ENCODE data around the gene RNF44. TPM values are rescaled to one million over a fixed set of nuclear protein-coding genes. Genes with fewer than 3 reads are reported as not detected.

The RNF44 gene
- total RNA-seq, 1 experiment from 2014 or later: 84.2 TPM

GRCh38 chr5:176486189-176486757 lies 50.9 kb downstream of the RNF44 start:
- TF ChIP-seq CTCF (IDR thresholded peaks at IDR 0.05; ENCODE audit: insufficient read depth in 1 of 2, low read depth in 1 of 2, low read length in 1 of 2, severe bottlenecking in 1 of 2, unreplicated experiment in 1 of 2): no peak
- no peak overlapping the region for H3K4me3 ChIP-seq (ENCODE audit: low read depth, low read length)
- no peaks in the 10 kb centered on the region for H3K9me3 Mint-ChIP-seq (ENCODE audit: unreplicated experiment)
- POLR2A ChIA-PET: no interaction called here
- H3K4me3 Mint-ChIP-seq (ENCODE audit: unreplicated experiment): no peak overlapping the region
- BruUV-seq (replicated peaks): no TSS peak
- 0 out of 2 replicates have a peak, but pooled peaks cover 6% of the 10 kb centered on the region for H3K4me1 ChIP-seq
- peaks cover 56% of the 10 kb centered on the region for H3K36me3 Mint-ChIP-seq (ENCODE audit: insufficient read depth, unreplicated experiment)
- DNase-seq: peak in 1 of 2 experiments; percentile 8
- CTCF ChIA-PET: interaction anchor here (1.3 kb wide), 1 partner anchor 39 kb away, joined by 6 read pairs; no protein-coding TSS in a partner anchor
- H3K36me3 ChIP-seq (ENCODE audit: control insufficient read depth, insufficient read depth, low read length): peaks cover 4% of the 10 kb centered on the region
- intact Hi-C loops (cut with micrococcal nuclease; ENCODE audit: unreplicated experiment): loop anchor here (10.0 kb wide), 1 partner anchor 71 kb away; the partner anchor contains the start of gene CLTB
- no peak overlapping the region for H3K27ac Mint-ChIP-seq (ENCODE audit: unreplicated experiment)
- H3K4me1 Mint-ChIP-seq (ENCODE audit: low read depth, unreplicated experiment): no peaks in the 10 kb centered on the region
- H3K27me3 ChIP-seq (replicated peaks; ENCODE audit: control insufficient read depth, insufficient read depth, low read length): no peaks in the 10 kb centered on the region
- H3K27me3 Mint-ChIP-seq (ENCODE audit: insufficient read depth, unreplicated experiment): no peaks in the 10 kb centered on the region
- H3K9me3 ChIP-seq: no peaks in the 10 kb centered on the region

- no peak overlapping the region for H3K4me3 ChIP-seq (ENCODE audit: low read depth, low read length)
- H3K36me3 ChIP-seq (ENCODE audit: control insufficient read depth, insufficient read depth, low read length): peaks cover 4% of the 10 kb centered on the region
- intact Hi-C loops (cut with micrococcal nuclease; ENCODE audit: unreplicated experiment): loop anchor here (10.0 kb wide), 1 partner anchor 70 kb away; the partner anchor contains the start of gene CLTB
- ChIA-PET POLR2A (no interaction called here), CTCF (no interaction called here)
- TF ChIP-seq CTCF (IDR thresholded peaks at IDR 0.05; ENCODE audit: insufficient read depth in 1 of 2, low read depth in 1 of 2, low read length in 1 of 2, severe bottlenecking in 1 of 2, unreplicated experiment in 1 of 2): no peak
- no peaks in the 10 kb centered on the region for H3K27me3 ChIP-seq (replicated peaks; ENCODE audit: control insufficient read depth, insufficient read depth, low read length)
- Mint-ChIP-seq H3K27ac (ENCODE audit: unreplicated experiment) (no peak overlapping the region), H3K36me3 (ENCODE audit: insufficient read depth, unreplicated experiment) (peaks cover 46% of the 10 kb centered on the region), H3K4me3 (ENCODE audit: unreplicated experiment) (no peak overlapping the region), H3K27me3 (ENCODE audit: insufficient read depth, unreplicated experiment) (no peaks in the 10 kb centered on the region), H3K4me1 (ENCODE audit: low read depth, unreplicated experiment) (no peaks in the 10 kb centered on the region), H3K9me3 (ENCODE audit: unreplicated experiment) (no peaks in the 10 kb centered on the region)
- DNase-seq: no peak
- H3K9me3 ChIP-seq: no peaks in the 10 kb centered on the region
- no TSS peak for BruUV-seq (replicated peaks)
- H3K4me1 ChIP-seq: no peaks in the 10 kb centered on the region
Observed at GRCh38 chr5:176485176-176485575, 52.0 kb downstream of the RNF44 start.

GRCh38 chr5:176481711-176482110 lies 55.5 kb downstream of the RNF44 start:
- no peaks in the 10 kb centered on the region for H3K4me1 ChIP-seq
- BruUV-seq (replicated peaks): no TSS peak
- Mint-ChIP-seq H3K27ac (ENCODE audit: unreplicated experiment) (no peak overlapping the region), H3K27me3 (ENCODE audit: insufficient read depth, unreplicated experiment) (no peaks in the 10 kb centered on the region), H3K36me3 (ENCODE audit: insufficient read depth, unreplicated experiment) (peaks cover 34% of the 10 kb centered on the region), H3K4me1 (ENCODE audit: low read depth, unreplicated experiment) (no peaks in the 10 kb centered on the region), H3K9me3 (ENCODE audit: unreplicated experiment) (no peaks in the 10 kb centered on the region), H3K4me3 (ENCODE audit: unreplicated experiment) (no peak overlapping the region)
- ChIA-PET CTCF (no interaction called here), POLR2A (interaction anchor here (0.7 kb wide), 1 partner anchor 58 kb away, joined by 5 read pairs; no protein-coding TSS in a partner anchor)
- no peak for TF ChIP-seq CTCF (IDR thresholded peaks at IDR 0.05; ENCODE audit: insufficient read depth in 1 of 2, low read depth in 1 of 2, low read length in 1 of 2, severe bottlenecking in 1 of 2, unreplicated experiment in 1 of 2)
- H3K9me3 ChIP-seq: no peaks in the 10 kb centered on the region
- H3K27me3 ChIP-seq (replicated peaks; ENCODE audit: control insufficient read depth, insufficient read depth, low read length): no peaks in the 10 kb centered on the region
- no peak overlapping the region for H3K4me3 ChIP-seq (ENCODE audit: low read depth, low read length)
- DNase-seq: no peak
- intact Hi-C loops (cut with micrococcal nuclease; ENCODE audit: unreplicated experiment): loop anchor here (10.0 kb wide), 1 partner anchor 67 kb away; the partner anchor contains the start of gene CLTB
- H3K36me3 ChIP-seq (ENCODE audit: control insufficient read depth, insufficient read depth, low read length): peaks cover 1% of the 10 kb centered on the region

Other genes starting within 250 kb of the RNF44 start
- gene KIAA1191, start 175.6 kb downstream of the RNF44 start, total RNA-seq (2022): 119 and 123 TPM in 2 replicates
- gene ARL10, start 171.9 kb downstream of the RNF44 start, total RNA-seq (2022): 2.1 and 2.3 TPM in 2 replicates
- 48.0 and 56.4 TPM in 2 replicates for gene NOP16, start 148.8 kb downstream of the RNF44 start, total RNA-seq (2022)
- 110 and 118 TPM in 2 replicates for gene HIGD2A, start 148.7 kb downstream of the RNF44 start, total RNA-seq (2022)
- gene CLTB, start 120.9 kb downstream of the RNF44 start, total RNA-seq (2022): 78.9 and 80.0 TPM in 2 replicates
- 55.5 and 57.9 TPM in 2 replicates for gene FAF2, start 89.0 kb downstream of the RNF44 start, total RNA-seq (2022)
- 0.19 and 0.59 TPM in 2 replicates for gene CDHR2, start 11.9 kb upstream of the RNF44 start, total RNA-seq (2022)
- gene GPRIN1, start 72.8 kb upstream of the RNF44 start, total RNA-seq (2022): 3.9 and 5.2 TPM in 2 replicates
- gene SNCB, start 93.1 kb upstream of the RNF44 start, total RNA-seq (2022): not detected in 2 replicates
- gene EIF4E1B, start 93.3 kb upstream of the RNF44 start, total RNA-seq (2022): not detected in 2 replicates
- 19.6 and 20.5 TPM in 2 replicates for gene TSPAN17, start 110.1 kb upstream of the RNF44 start, total RNA-seq (2022)

Data from Caco-2 (cell line).